ENCODE data around the gene HELZ2.
A peak's percentile ranks its signal among the peaks of the same experiment; 100 is the strongest.

HELZ2 gene

GRCh38 chr20:63543733-63544132 is 30.3 kb downstream of the HELZ2 start:
- Histone ChIP-seq H3K27me3 (ENCODE audit: control insufficient read depth, insufficient read depth, low read length) (peaks cover 39% of the 10 kb centered on the region), H3K4me1 (ENCODE audit: control insufficient read depth, insufficient read depth, low read length) (peaks cover 9% of the 10 kb centered on the region), H3K4me2 (ENCODE audit: low read length) (no peak overlapping the region), H3K9me3 (replicated peaks; ENCODE audit: low read length) (no peaks in the 10 kb centered on the region), H3K9ac (ENCODE audit: low read depth, low read length) (no peak overlapping the region), H3K4me3 (ENCODE audit: low read length) (no peak overlapping the region), H3K36me3 (ENCODE audit: insufficient read depth, low read length) (no peaks in the 10 kb centered on the region)

GRCh38 chr20:63543131-63543530 is 30.9 kb downstream of the HELZ2 start:
- H3K9ac ChIP-seq (ENCODE audit: low read depth, low read length), result no peak overlapping the region
- H3K27me3 ChIP-seq (ENCODE audit: control insufficient read depth, insufficient read depth, low read length), result peaks cover 33% of the 10 kb centered on the region
- H3K36me3 ChIP-seq (ENCODE audit: insufficient read depth, low read length), result no peaks in the 10 kb centered on the region
- H3K4me2 ChIP-seq (ENCODE audit: low read length), result no peak overlapping the region
- H3K4me1 ChIP-seq (ENCODE audit: control insufficient read depth, insufficient read depth, low read length), result peaks cover 9% of the 10 kb centered on the region
- no peak overlapping the region for H3K4me3 ChIP-seq (ENCODE audit: low read length)
- no peaks in the 10 kb centered on the region for H3K9me3 ChIP-seq (replicated peaks; ENCODE audit: low read length)

GRCh38 chr20:63542696-63543095 is 31.3 kb downstream of the HELZ2 start:
- Histone ChIP-seq H3K36me3 (ENCODE audit: insufficient read depth, low read length) (no peaks in the 10 kb centered on the region), H3K4me3 (ENCODE audit: low read length) (no peak overlapping the region), H3K9ac (ENCODE audit: low read depth, low read length) (no peak overlapping the region), H3K4me1 (ENCODE audit: control insufficient read depth, insufficient read depth, low read length) (peaks cover 7% of the 10 kb centered on the region), H3K4me2 (ENCODE audit: low read length) (no peak overlapping the region), H3K27me3 (ENCODE audit: control insufficient read depth, insufficient read depth, low read length) (peaks cover 29% of the 10 kb centered on the region), H3K9me3 (replicated peaks; ENCODE audit: low read length) (no peaks in the 10 kb centered on the region)

DNA sequence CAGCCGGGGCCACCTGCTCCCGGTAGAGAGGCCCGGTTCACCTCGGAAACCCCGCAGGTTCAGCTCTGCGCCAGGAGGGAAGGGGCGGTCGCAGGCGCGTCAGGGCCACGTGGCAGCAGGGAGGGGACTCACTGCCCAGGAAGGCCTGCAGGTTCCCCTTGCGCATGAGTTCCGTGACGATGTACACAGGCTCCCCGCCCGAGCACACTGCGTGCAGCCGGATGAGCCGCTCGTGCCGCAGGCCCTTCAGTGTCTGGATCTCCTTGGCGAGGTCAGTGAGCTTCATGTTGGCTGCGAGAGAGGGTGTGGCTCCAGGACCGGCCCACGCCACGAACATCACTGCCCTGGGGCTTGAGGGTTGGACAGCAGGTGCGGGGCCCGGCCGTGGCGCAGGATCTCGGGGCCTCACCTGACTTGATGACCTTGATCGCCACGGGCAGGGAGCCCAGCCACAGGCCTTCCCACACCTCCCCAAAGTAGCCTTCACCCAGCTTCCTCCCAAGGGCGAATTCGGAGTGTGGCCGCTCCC is 31.9 kb downstream of the HELZ2 start:
- Histone ChIP-seq H3K4me1 (ENCODE audit: control insufficient read depth, insufficient read depth, low read length) (peaks cover 13% of the 10 kb centered on the region), H3K4me2 (ENCODE audit: low read length) (no peak overlapping the region), H3K9me3 (replicated peaks; ENCODE audit: low read length) (no peaks in the 10 kb centered on the region), H3K27me3 (ENCODE audit: control insufficient read depth, insufficient read depth, low read length) (peaks cover 25% of the 10 kb centered on the region), H3K36me3 (ENCODE audit: insufficient read depth, low read length) (no peaks in the 10 kb centered on the region), H3K4me3 (ENCODE audit: low read length) (no peak overlapping the region), H3K9ac (ENCODE audit: low read depth, low read length) (no peak overlapping the region)

DNA sequence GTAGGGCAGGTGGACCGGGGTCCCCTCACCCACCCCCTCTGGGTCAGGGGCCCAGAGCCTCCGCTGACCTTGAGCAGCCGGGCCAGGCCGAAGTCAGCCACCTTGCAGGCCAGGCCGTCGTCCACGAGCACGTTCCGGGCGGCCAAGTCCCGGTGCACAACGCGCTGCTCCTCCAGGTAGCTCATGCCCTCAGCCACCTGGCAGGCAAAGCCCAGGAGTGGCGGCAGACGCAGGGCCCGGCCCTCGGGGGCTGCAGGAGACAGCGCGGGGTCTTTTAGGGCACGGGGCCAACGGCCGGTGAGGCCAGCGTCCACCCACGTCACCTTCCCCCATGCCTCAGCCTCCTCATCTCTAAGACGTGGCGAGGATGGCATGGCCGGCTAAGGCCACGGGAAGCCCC is 32.7 kb downstream of the HELZ2 start:
- H3K9me3 ChIP-seq (replicated peaks; ENCODE audit: low read length), result no peaks in the 10 kb centered on the region
- H3K36me3 ChIP-seq (ENCODE audit: insufficient read depth, low read length), result no peaks in the 10 kb centered on the region
- H3K9ac ChIP-seq (ENCODE audit: low read depth, low read length), result no peak overlapping the region
- H3K4me1 ChIP-seq (ENCODE audit: control insufficient read depth, insufficient read depth, low read length), result peaks cover 21% of the 10 kb centered on the region
- H3K27me3 ChIP-seq (ENCODE audit: control insufficient read depth, insufficient read depth, low read length), result peaks cover 17% of the 10 kb centered on the region
- no peak overlapping the region for H3K4me3 ChIP-seq (ENCODE audit: low read length)
- H3K4me2 ChIP-seq (ENCODE audit: low read length), result no peak overlapping the region

- H3K4me3 ChIP-seq (ENCODE audit: low read length), result no peak overlapping the region
- H3K36me3 ChIP-seq (ENCODE audit: insufficient read depth, low read length), result no peaks in the 10 kb centered on the region
- H3K9me3 ChIP-seq (replicated peaks; ENCODE audit: low read length), result no peaks in the 10 kb centered on the region
- no peak overlapping the region for H3K9ac ChIP-seq (ENCODE audit: low read depth, low read length)
- no peak overlapping the region for H3K4me2 ChIP-seq (ENCODE audit: low read length)
- peaks cover 24% of the 10 kb centered on the region for H3K4me1 ChIP-seq (ENCODE audit: control insufficient read depth, insufficient read depth, low read length)
- peaks cover 10% of the 10 kb centered on the region for H3K27me3 ChIP-seq (ENCODE audit: control insufficient read depth, insufficient read depth, low read length)
Measured at GRCh38 chr20:63540417-63541186, 33.4 kb downstream of the HELZ2 start.

DNA sequence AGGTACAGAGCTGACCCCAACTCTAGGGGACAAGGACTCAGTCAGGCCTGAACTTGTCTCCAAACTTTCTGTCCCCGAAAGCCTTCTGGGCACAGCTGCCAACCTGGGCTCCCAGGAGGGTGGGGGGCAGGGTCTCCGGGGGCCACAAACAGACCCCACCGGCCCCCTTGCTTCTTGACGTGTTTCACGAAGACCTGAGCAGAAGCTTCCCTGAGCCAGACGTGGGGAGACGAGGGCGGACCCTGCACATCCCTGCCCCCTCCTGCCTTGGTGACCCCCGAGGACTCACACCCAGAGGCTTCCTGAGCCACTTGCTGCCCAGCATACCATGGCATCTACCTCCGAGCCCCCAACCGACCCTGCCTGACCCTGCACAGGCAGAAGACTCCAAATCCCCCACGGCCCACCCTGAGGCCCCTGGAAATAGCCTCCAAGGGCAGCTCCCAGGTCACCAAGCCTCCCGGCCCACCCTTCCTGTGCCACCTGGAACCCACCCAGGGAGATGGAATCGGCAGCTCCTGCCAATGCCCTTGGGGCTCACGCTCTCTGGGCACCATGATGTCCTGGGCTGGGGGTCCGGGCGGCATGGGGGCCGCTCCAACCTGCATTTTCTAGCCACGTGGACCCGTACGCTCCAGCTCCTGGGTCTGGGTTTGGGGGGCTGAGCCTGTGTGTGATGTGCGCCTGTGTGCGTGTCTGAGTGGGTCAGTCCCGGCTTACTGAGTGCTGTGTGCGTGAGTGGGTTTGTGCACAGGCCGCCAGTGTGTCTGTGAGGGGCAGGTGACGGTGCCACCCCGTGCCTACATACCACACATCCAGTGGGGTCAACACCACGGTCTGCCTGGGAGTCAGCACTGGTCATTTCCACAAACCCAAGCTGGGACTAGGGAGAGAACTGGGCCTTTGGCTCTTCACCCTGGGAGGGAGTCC is 34.3 kb downstream of the HELZ2 start:
- no peak overlapping the region for H3K4me3 ChIP-seq (ENCODE audit: low read length)
- H3K4me2 ChIP-seq (ENCODE audit: low read length), result no peak overlapping the region
- no peak overlapping the region for H3K9ac ChIP-seq (ENCODE audit: low read depth, low read length)
- H3K9me3 ChIP-seq (replicated peaks; ENCODE audit: low read length), result no peaks in the 10 kb centered on the region
- no peaks in the 10 kb centered on the region for H3K36me3 ChIP-seq (ENCODE audit: insufficient read depth, low read length)
- H3K4me1 ChIP-seq (ENCODE audit: control insufficient read depth, insufficient read depth, low read length), result peaks cover 24% of the 10 kb centered on the region
- H3K27me3 ChIP-seq (ENCODE audit: control insufficient read depth, insufficient read depth, low read length), result peaks cover 12% of the 10 kb centered on the region

DNA sequence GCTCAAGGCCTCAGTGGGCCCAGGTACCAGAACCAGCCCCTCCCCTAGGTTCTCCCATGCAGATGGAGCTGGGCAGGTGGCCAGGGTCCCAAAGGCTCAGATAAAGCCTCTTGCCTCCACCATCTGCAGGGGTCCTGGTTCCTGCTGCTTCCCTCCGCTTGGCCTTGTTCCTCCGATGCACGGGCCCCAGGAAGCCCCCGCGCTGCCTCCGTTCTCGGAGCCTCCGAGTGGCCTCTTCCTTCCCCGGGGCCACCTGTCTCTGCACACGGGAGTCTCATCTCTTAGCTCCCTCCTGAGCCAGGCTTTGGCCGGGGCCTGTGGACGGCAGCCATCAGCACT is 35.0 kb downstream of the HELZ2 start:
- Histone ChIP-seq H3K9ac (ENCODE audit: low read depth, low read length) (no peak overlapping the region), H3K4me1 (ENCODE audit: control insufficient read depth, insufficient read depth, low read length) (peaks cover 24% of the 10 kb centered on the region), H3K9me3 (replicated peaks; ENCODE audit: low read length) (no peaks in the 10 kb centered on the region), H3K4me2 (ENCODE audit: low read length) (no peak overlapping the region), H3K4me3 (ENCODE audit: low read length) (no peak overlapping the region), H3K36me3 (ENCODE audit: insufficient read depth, low read length) (no peaks in the 10 kb centered on the region), H3K27me3 (ENCODE audit: control insufficient read depth, insufficient read depth, low read length) (peaks cover 13% of the 10 kb centered on the region)

- H3K4me3 ChIP-seq (ENCODE audit: low read length), result peak overlapping the region; percentile 59
- no peaks in the 10 kb centered on the region for H3K9me3 ChIP-seq (replicated peaks; ENCODE audit: low read length)
- peaks cover 24% of the 10 kb centered on the region for H3K4me1 ChIP-seq (ENCODE audit: control insufficient read depth, insufficient read depth, low read length)
- peaks cover 13% of the 10 kb centered on the region for H3K27me3 ChIP-seq (ENCODE audit: control insufficient read depth, insufficient read depth, low read length)
- no peaks in the 10 kb centered on the region for H3K36me3 ChIP-seq (ENCODE audit: insufficient read depth, low read length)
- H3K9ac ChIP-seq (ENCODE audit: low read depth, low read length), result peak overlapping the region; percentile 62
- peak overlapping the region; percentile 77 for H3K4me2 ChIP-seq (ENCODE audit: low read length)
Measured at GRCh38 chr20:63538204-63539091, 35.6 kb downstream of the HELZ2 start.

DNA sequence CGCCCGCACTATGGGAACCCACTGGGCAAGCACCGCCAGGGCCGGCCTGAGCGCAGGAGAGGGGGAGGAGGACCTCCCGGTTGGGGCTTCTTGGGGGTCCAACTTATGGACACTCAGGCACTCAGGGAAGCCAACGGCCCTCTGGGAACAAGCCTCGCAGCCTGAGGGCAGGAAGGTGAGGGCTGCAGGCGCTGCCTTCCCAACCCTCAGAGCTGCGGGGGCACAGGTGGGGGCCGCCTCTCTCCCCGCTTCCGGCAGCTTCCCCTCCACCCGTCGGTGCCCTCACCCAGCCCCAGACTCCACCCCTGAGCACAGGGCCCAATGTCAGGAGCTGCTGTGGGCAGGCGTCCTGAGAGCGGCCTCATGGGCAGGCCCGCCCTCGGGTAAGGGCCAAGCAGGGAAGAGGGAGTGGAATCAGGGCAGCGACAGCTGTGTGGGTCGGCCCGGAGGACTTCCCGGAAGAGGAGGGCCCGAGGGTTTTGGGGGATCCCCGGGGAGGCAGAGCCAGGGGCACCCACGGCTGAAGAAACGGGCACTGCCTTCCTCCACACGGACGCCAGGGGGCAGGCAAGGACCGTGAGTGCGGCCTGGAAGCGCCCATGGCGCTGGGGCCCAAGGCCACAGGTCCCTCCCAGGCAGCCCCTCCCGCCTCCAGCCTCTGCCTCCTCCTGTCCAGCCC is 36.4 kb downstream of the HELZ2 start:
- Histone ChIP-seq H3K9ac (ENCODE audit: low read depth, low read length) (peak overlapping the region; percentile 62), H3K4me2 (ENCODE audit: low read length) (peak overlapping the region; percentile 77), H3K36me3 (ENCODE audit: insufficient read depth, low read length) (no peaks in the 10 kb centered on the region), H3K9me3 (replicated peaks; ENCODE audit: low read length) (no peaks in the 10 kb centered on the region), H3K4me3 (ENCODE audit: low read length) (peak overlapping the region; percentile 61), H3K27me3 (ENCODE audit: control insufficient read depth, insufficient read depth, low read length) (peaks cover 13% of the 10 kb centered on the region), H3K4me1 (ENCODE audit: control insufficient read depth, insufficient read depth, low read length) (peaks cover 24% of the 10 kb centered on the region)

Measured in skeletal muscle satellite cell (primary cell).